Measurements from ENCODE around the gene DYDC1.
"Not testable (repeated sequence)": the region's sequence is repeated elsewhere in the genome, so short reads cannot be mapped to it uniquely, and the experiment has no call there.

DYDC1 gene

GRCh38 chr10:80356563-80356988 lies at the start of gene DYDC1, which contains the start of gene DYDC2:
TSS of gene DYDC1 (minus strand) at chr10:80356755. CDS start at chr10:80352601, 4,154 bp downstream.
TSS of gene DYDC2 (plus strand) at chr10:80356781. CDS start at chr10:80362444, 5,663 bp downstream.
- peak; percentile 6 for DNase-seq

GRCh38 chr10:80406204-80406603 lies 49.6 kb upstream of the DYDC1 start:
- no peak for DNase-seq

GRCh38 chr10:80405626-80406025 lies 49.1 kb upstream of the DYDC1 start:
- peak; percentile 36 for DNase-seq

GRCh38 chr10:80405035-80405434 lies 48.5 kb upstream of the DYDC1 start:
- DNase-seq, result no peak

GRCh38 chr10:80400136-80400804 lies 43.7 kb upstream of the DYDC1 start:
- DNase-seq, result no peak

- no peak for DNase-seq
These were observed 40.5 kb upstream of the DYDC1 start for GRCh38 chr10:80397014-80397413.

GRCh38 chr10:80394358-80394916 lies 37.9 kb upstream of the DYDC1 start:
- DNase-seq, result no peak

GRCh38 chr10:80392250-80392649 lies 35.7 kb upstream of the DYDC1 start:
- DNase-seq, result no peak

- no peak for DNase-seq
These were observed 34.2 kb upstream of the DYDC1 start for GRCh38 chr10:80390740-80391139.

GRCh38 chr10:80382989-80383388 lies 26.4 kb upstream of the DYDC1 start:
- no peak for DNase-seq

GRCh38 chr10:80380185-80380584 lies 23.6 kb upstream of the DYDC1 start:
- no peak for DNase-seq

- no peak for DNase-seq
These were observed 23.1 kb upstream of the DYDC1 start for GRCh38 chr10:80379701-80380100.

- DNase-seq, result no peak
These were observed 16.9 kb upstream of the DYDC1 start for GRCh38 chr10:80373502-80373901.

GRCh38 chr10:80372675-80373074 lies 16.1 kb upstream of the DYDC1 start:
- DNase-seq, result no peak

GRCh38 chr10:80371467-80371866 lies 14.9 kb upstream of the DYDC1 start:
- DNase-seq, result no peak

GRCh38 chr10:80365510-80365909 lies 9.0 kb upstream of the DYDC1 start:
- no peak for DNase-seq

- DNase-seq, result no peak
These were observed 3.1 kb upstream of the DYDC1 start for GRCh38 chr10:80359644-80360043.

GRCh38 chr10:80358925-80359324 lies 2.4 kb upstream of the DYDC1 start:
- DNase-seq, result not testable (repeated sequence)

GRCh38 chr10:80357851-80358125 lies 1.2 kb upstream of the DYDC1 start:
- no peak for DNase-seq

- no peak for DNase-seq
These were observed 665 bp upstream of the DYDC1 start for GRCh38 chr10:80356989-80357850.

GRCh38 chr10:80351220-80351619 lies 5.3 kb downstream of the DYDC1 start:
- no peak for DNase-seq

- no peak for DNase-seq
These were observed 6.3 kb downstream of the DYDC1 start for GRCh38 chr10:80350251-80350650.

- no peak for DNase-seq
These were observed 11.6 kb downstream of the DYDC1 start for GRCh38 chr10:80344912-80345311.

- DNase-seq, result no peak
These were observed 12.3 kb downstream of the DYDC1 start for GRCh38 chr10:80344276-80344675.

Measured in NCI-H2107 (cell line).